Psoas muscle (tissue), 8 donors: Measurements from ENCODE around the gene SCAF4. TPM values are rescaled to one million over a fixed set of nuclear protein-coding genes. Genes with fewer than 3 reads are reported as not detected.

ENCODE experiments used
- ATAC-seq, 4 donors: fragments of 200-7000 bp; cut with Tn5 transposase; one replicate each; pipeline ENCODE4 v1.9.1; 2020; ENCODE audit warnings: moderate library complexity in 3 of 4, mild to moderate bottlenecking in 2 of 4
- DNase-seq, 2 donors: peaks; one replicate each; pipeline ENCODE4 v3.0.0-alpha.2; 2020
- H3K27ac ChIP-seq: fragments of 200-600 bp; one replicate; pipeline ENCODE4 v1.8.0; 2022
- H3K27me3 ChIP-seq, 3 donors: fragments of 200-600 bp in 1 of 3; one replicate each; pipeline versions ENCODE4 v1.6.1 to v1.8.0; 2013 to 2022; ENCODE audit warnings: low read length in 2 of 3, mild to moderate bottlenecking in 2 of 3, moderate library complexity in 1 of 3; ENCODE audit not compliant: insufficient read depth in 3 of 3
- H3K36me3 ChIP-seq, 2 donors: fragments of 200-600 bp in 1 of 2; one replicate each; pipeline versions ENCODE4 v1.6.1 to v1.8.0; 2013 to 2022; ENCODE audit warnings: low read depth in 1 of 2, mild to moderate bottlenecking in 1 of 2, moderate library complexity in 1 of 2; ENCODE audit not compliant: insufficient read depth in 1 of 2
- H3K4me1 ChIP-seq: fragments of 200-600 bp; one replicate; pipeline ENCODE4 v1.8.0; 2022
- H3K4me3 ChIP-seq: fragments of 200-600 bp; one replicate; pipeline ENCODE4 v1.8.0; 2022; ENCODE audit warnings: mild to moderate bottlenecking
- H3K9me3 ChIP-seq: fragments of 200-600 bp; one replicate; pipeline ENCODE4 v1.8.0; 2022
- WGBS, 3 donors: extraction: QIAGEN DNeasy Blood & Tissue Kit; methylation state at CpG; one replicate each; pipeline versions ENCODE4 v1.1.6 to v1.1.7; 2013; 5-methylcytosine and 5-hydroxymethylcytosine counted together
- intact Hi-C, 2 donors: fragments of 100-400 bp; cut with DNase I; formaldehyde crosslinking; loops; one replicate each; pipeline versions ENCODE4 v1.11.0 to v1.14.2; 2022
- polyA plus RNA-seq, 3 donors: library from polyadenylated mRNA; stranded (reverse); fragments of 200-250 nt; gene quantifications; one replicate each; pipeline ENCODE4 v1.2.3, GENCODE V29; 2013
- total RNA-seq, 4 donors: library from RNA; stranded (reverse); fragmentation: NEBNext Ultra II Directional in 2 of 4; extraction: Animal tissue kit (Norgen Biotek cat#: 25700) in 2 of 4; gene quantifications; one replicate each; pipeline versions ENCODE4 v1.2.1 to v1.2.4, GENCODE V29; 2021 to 2023
- TF ChIP-seq, protein P1 (sequence below): fragments of 200-600 bp; IDR thresholded peaks from one replicate; pipeline ENCODE4 v1.8.0; 2022; ENCODE audit warnings: antibody characterized with exemption
- donor health status: healthy with polysubstance abuse.
- donor health status: DM: no; HTN: no; CAD: no; lungs with moderate emphysema.
- donor health status: Bipolar disorder and iron deficiency.
- donor health status: healthy.
- donor health status: DM: yes; HTN: yes; CAD: no.
- donor health status: DM: no; HTN: no; CAD: no.
- donor health status: DM: no; HTN: no; CAD: no.
- donor health status: DM: yes; HTN: yes; CAD: no.

Gene SCAF4
- total and polyA plus RNA-seq, 7 donors: 7.5 to 23.9 (median 17.3) TPM

DNA sequence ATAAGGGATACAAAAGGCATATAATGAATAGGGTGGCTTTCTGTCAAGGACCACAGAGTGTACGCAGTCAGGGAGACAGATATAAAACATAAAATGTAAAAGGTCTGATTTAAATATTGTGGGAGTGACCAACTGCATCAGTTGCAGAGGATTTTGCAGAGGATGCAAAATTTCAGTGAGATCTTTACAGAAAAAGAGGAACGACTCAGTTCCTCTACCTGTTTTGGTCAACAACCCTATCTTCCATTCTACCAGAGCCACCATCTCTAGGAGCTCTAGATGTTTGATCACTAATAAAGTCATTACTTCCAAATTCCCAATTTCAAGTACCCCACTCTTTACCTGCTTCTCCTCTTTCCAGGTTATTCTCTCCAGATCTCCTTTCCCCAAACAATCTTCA lies 56.0 kb downstream of the SCAF4 start:
- DNase-seq (no peak), ATAC-seq (no peak)
- no peak overlapping the region for H3K4me3 ChIP-seq
- intact Hi-C loops: no loop called here
- 95 to 97% (median 96%) methylated on average over 2 of the region's 2 CpGs for WGBS, 3 donors
- no peaks in the 10 kb centered on the region for H3K27me3 ChIP-seq
- no peak overlapping the region for H3K27ac ChIP-seq
- H3K4me1 ChIP-seq: no peaks in the 10 kb centered on the region
- no peaks in the 10 kb centered on the region for H3K9me3 ChIP-seq
- TF ChIP-seq, protein P1, sequence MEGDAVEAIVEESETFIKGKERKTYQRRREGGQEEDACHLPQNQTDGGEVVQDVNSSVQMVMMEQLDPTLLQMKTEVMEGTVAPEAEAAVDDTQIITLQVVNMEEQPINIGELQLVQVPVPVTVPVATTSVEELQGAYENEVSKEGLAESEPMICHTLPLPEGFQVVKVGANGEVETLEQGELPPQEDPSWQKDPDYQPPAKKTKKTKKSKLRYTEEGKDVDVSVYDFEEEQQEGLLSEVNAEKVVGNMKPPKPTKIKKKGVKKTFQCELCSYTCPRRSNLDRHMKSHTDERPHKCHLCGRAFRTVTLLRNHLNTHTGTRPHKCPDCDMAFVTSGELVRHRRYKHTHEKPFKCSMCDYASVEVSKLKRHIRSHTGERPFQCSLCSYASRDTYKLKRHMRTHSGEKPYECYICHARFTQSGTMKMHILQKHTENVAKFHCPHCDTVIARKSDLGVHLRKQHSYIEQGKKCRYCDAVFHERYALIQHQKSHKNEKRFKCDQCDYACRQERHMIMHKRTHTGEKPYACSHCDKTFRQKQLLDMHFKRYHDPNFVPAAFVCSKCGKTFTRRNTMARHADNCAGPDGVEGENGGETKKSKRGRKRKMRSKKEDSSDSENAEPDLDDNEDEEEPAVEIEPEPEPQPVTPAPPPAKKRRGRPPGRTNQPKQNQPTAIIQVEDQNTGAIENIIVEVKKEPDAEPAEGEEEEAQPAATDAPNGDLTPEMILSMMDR: no peak
- peaks cover 7 to 43% of the 10 kb centered on the region in 2 donors for H3K36me3 ChIP-seq

DNA sequence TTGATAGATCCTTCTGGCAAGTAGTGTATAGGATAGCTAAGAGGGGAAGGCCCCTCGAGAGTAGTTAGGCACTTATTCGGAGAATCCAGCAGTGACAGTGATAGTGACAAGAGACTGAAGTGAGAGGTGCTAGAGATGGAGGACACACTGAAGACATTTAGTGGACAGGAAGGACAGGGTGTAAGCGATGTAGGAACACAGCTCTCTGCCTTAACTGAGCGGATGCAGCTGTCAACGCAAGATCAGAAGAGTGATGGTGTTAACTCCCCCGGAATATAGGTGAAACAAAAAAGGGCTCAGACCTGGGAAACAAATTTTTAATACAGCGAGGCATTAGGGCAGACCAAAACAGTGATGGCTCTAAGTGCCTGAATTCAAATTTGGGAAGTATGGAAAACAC lies 56.6 kb downstream of the SCAF4 start:
- intact Hi-C loops: no loop called here
- Histone ChIP-seq H3K4me1 (no peaks in the 10 kb centered on the region), H3K4me3 (no peak overlapping the region), H3K9me3 (no peaks in the 10 kb centered on the region), H3K27ac (no peak overlapping the region), H3K27me3 (no peaks in the 10 kb centered on the region), H3K36me3 (peaks cover 9 to 43% of the 10 kb centered on the region in 2 donors)
- ATAC-seq (no peak), DNase-seq (no peak)
- TF ChIP-seq, protein P1: no peak
- 90 to 96% (median 90%) methylated on average over 7 of the region's 7 CpGs for WGBS, 3 donors

- DNase-seq (no peak), ATAC-seq (no peak)
- H3K36me3 ChIP-seq: peaks cover 10 to 45% of the 10 kb centered on the region in 2 donors
- WGBS, 3 donors: 87 to 93% (median 87%) methylated on average over 3 of the region's 3 CpGs
- intact Hi-C loops: no loop called here
- no peak overlapping the region for H3K27ac ChIP-seq
- no peaks in the 10 kb centered on the region for H3K9me3 ChIP-seq
- H3K4me1 ChIP-seq: no peaks in the 10 kb centered on the region
- H3K4me3 ChIP-seq: no peak overlapping the region
- TF ChIP-seq, protein P1: no peak
- H3K27me3 ChIP-seq: no peaks in the 10 kb centered on the region
Measured at GRCh38 chr21:31673321-31673912, 58.5 kb downstream of the SCAF4 start.

- TF ChIP-seq, protein P1: no peak
- H3K27ac ChIP-seq: no peak overlapping the region
- H3K27me3 ChIP-seq: no peaks in the 10 kb centered on the region
- no peak overlapping the region for H3K4me3 ChIP-seq
- 91 to 94% (median 91%) methylated on average over 17 of the region's 17 CpGs for WGBS, 3 donors
- no peak for ATAC-seq
- H3K4me1 ChIP-seq: no peaks in the 10 kb centered on the region
- DNase-seq: no peak
- H3K36me3 ChIP-seq: peaks cover 10 to 60% of the 10 kb centered on the region in 2 donors
- H3K9me3 ChIP-seq: no peaks in the 10 kb centered on the region
- intact Hi-C loops: no loop called here
Measured at GRCh38 chr21:31671931-31672330, 60.0 kb downstream of the SCAF4 start.
